ENCODE results near the gene KY.
A peak's percentile ranks its signal among the peaks of the same experiment; 100 is the strongest.

KY gene

DNA sequence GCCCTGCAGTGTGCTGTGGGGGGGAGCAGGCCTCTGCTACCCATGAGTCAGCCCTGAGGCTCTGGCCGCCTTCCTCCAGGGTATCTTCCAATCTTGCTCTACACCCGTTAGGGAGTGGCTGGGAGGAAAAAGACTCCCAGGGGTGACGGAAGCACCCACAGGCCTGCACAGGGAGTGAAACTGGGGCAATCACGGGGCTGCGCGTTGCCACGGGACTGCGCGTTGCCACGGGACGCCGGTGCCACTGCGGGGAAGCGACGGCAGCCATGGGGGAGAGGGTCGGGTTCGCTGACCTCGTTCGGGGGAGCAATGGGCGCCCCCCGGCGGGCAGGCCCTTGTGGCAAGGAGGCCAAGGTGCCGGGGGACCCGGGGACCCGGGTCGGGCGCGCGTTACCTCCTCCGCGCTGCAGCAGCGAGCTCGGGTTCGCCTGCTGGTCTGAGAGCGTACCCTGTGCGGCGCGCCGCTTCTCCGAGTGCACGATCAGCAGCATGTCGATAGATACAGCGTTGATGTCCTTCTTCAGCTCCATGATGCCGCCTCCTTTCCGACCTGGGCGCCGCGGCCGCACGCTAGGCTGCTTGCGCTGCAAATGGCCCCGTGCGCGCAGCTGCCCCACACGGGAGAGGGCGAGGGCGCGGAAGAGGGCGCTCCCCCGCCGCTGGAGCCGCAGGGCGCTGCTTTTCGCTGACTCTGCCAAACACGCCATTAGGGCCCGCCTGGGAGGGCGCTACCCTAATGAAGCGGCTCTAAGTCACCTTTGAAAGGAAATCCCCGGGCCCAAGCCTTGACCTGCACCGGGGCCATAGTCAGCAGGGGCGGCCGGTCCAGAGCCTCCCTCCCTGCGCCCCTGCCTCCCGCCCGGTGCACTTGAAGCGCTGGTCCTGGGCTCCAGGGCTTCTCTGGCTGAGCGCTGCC, at the start of gene KY:
Gene KY (minus strand): TSS at position 592 of the 916 bp plus-strand sequence. CDS start 62 bp downstream, at position 530.
- DNase-seq: peak in 1 of 2 experiments; percentile 16

DNA sequence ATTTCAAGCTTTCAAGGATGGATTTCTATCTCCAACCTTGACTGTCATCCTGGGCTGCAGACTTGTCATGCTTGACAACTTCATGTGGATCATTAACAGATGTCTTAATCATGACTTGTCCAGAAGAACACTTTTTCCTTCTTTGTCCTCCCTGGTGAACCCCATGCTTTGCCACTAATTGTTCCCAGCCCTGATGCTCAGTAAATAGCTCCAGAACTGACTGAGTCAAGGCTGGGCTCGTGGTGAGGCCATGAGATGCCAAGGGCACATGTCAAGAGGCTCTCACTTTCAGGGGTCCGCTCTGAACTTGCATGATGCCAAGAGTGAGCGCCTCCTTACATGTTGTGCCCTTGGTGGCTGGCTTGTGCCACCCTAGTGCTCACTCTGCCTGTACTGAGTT, 48.9 kb upstream of the KY start:
- no peak for DNase-seq

- no peak for DNase-seq
Measured at GRCh38 chr3:134699141-134699711, 48.4 kb upstream of the KY start.

DNA sequence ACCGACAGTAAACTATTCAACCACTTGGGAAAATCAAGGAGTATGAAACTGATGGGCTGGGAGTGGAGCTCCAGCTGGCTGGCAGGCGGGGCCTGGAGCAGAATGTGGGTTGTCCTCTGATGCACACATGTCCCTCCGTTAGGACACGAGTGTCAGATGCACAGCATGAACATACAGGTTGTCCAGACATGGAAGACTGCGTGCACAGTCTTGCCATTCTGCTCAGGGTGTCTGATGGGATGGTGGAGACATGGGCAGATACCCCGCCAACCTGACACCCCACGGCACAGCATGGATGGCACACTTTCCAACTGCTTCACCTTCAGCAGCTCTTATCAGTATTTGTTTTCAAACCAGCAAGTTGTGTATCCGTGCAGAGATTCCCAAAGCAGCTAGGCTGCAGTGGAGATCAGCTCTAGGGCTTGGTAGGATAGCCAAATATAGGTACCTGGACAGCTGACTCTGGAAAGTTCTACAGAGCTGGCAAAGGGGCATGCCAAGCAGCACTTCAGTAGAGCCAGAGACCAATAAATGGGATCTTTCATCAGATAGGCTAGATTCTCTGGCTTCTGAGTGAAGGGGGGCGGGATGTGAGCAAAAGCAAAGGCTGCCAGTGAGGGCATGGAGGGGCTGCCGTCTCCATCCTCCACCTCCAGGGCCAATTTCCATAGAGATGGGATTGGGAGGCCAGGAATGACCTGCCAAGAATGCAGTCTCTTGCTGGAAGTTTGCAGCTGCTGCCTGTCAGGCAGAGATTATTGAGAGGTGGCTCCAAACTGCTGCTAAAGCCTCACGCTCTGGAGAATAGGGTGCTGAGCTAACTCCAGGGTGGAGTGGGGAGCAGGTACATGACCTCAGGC, 47.2 kb upstream of the KY start:
- no peak for DNase-seq

DNA sequence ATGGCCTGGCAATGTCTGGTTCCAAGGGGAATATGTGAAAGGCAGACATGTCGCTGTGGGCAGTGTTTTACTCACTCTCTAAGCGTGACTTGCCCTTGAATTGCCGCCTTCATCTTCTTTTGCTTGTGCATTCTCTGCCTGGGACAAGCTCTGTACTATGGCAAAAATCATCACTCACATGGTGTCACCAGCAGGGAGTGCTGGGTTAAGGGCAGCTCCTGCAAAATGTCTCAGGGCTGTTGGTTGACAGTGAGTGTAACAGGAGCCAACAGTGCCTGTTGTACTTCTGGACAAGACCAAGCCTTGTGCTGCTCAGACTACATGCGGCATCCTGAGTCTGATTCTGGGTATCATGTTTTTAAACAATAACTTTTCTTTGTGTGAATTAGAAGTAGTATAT, 45.3 kb upstream of the KY start:
- no peak for DNase-seq

DNA sequence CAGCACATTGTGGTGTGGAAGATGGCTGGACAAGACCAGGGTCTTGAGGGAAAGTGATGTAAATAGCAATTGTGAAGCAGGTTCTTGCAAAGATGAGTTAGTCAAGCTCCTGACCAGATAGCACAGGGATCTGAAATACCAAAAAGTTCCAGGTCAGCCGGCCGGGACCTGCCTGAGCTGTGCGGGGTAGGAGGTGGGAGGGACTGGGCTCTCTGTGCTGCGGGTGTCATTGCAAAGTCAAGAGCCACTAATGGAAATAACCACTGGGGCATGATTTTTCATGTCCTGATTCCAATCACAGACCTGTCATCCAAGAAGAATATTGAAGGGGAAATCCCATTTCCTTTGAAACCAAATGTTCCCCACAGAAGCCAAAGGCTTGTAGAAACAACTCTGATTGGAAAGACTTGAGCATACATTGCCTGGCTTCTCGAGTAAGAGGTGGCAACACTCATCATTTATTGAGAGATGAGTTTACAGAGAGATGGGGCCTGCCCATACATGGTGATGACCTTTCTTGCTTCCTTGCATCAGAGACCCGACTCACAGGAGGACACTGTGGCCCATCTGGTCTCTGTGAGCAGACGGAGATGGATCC, 44.2 kb upstream of the KY start:
- no peak for DNase-seq

DNA sequence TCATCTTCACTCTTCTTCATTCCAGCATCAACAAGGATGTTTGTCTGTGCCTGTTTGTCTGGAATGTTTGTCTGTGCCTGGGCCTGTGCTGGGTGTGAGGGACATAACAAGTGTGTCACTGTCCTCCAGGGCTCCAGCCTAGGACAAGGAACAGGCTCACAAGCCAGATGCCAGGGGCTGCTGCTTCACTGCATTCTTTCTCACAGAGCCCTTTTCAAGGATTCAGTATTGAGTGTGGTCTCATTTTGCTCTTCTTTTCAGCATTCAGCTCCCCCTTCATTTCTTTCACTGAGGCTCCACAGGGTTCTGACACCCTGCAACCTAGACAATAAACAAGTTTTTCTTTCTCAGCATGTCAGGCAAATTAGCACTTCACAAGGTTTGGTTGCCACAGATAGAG, 43.6 kb upstream of the KY start:
- no peak for DNase-seq

DNA sequence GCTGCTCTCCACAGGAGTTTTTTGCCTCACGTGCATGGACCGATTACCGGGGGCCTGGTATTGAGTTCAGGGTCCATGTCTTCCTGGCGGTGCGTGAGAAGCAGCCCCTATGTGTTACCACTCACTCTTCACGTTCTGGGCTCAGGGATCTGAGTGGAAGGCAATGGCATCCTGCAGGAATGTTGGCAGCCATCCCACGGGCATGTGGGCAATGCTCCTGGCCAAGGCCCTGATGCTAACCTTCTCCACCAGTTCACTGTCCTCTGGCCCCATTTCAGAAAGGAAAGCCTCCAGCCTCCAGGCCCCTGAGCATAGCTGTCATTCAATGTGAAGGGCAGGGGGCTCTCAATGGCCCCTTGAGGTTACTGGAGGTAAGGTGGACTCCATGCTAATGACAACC, 43.0 kb upstream of the KY start:
- no peak for DNase-seq

DNA sequence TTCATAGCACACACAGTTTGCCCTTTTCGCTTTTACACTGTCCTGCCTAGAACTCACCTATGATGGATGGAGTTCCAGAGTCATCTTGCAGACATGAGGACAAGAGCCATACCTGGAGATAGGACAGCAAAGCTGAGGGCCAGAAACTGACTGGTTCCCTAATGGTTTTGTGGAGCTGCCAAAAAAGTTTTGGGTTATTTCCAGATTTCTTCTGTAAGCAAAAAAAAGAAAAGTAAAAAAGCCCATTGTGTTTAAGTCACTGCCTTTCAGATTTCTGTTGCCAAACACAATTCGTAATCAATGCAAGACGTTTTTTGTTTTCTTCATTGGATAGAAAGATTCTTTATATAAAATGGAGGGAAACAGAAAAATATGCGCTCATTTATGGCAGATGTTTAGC, 42.4 kb upstream of the KY start:
- no peak for DNase-seq

GRCh38 chr3:134690226-134690625, 39.4 kb upstream of the KY start:
- no peak for DNase-seq

- DNase-seq: no peak
Measured at GRCh38 chr3:134687642-134688041, 36.8 kb upstream of the KY start.

DNA sequence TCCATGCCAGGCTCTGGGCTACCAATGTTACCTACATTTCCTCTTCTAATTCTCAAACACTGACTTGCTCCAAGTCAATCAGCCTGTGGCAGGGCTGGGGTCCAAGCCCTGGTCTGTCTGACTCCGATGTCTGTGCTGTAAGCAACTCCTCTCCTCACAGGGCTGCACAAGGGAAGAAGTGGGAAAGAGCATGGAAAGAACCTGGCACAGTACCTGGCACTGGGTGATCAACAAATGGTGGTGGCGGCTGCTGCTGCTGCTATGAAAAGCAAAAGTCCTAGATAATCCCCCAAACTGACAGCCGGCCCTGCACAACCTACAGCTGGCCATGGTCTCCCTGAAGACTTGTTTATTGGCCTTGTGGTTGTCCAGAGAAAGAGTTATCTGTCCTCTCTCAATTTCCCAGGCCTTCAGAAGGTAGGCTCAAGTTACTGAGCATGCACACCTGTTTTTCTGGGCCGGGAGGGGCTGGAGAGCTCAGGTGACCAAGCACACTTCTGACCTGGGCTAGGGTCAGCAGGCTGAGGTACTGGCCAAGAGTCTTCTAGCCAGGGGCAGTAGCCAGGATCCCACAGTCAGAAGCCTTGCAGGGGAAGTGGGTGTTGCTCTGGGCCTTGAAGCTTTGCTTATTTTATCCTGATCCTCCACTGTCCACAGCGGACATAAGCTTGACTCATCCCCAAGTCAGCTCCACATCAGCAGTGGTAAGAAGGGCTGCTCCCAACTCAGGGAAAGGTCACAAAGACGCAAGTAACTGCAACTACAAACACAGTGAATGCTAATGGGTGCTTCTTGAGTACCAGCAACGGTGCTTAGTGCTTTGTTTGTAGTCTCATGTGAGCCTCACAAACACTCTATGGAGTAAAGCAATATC, 35.3 kb upstream of the KY start:
- no peak for DNase-seq

DNA sequence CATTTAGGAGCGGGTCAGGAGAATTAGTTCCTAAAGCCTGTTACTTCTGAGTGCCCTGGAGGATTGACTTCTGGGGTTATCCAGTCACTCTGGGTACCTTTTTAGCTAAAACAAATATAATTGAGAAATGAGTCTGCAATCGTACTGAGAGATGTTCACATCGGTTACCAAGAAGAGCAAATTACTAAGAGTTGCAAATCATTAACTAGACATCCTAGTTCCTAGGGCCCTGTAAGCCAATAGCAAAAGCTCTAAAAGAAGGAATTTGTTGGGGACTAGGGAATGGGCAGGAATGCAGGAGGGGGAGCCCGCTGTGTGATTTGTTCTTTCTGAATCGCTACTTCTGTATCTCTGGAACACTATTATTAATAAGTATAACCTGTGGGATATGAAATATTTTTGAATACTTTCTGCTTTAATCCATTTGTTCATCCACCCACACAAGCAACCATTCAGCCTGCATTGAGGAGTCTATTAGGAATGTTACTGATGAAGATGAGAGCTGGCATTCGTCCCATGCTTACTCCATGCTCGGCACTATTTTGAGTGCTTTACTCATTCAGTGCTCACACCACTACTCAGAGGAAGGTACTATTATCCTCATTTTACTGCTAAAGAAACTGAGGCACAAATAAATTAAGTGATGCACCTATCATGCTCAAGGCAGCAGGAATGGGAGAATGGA, 31.5 kb upstream of the KY start:
- DNase-seq: no peak

- no peak for DNase-seq
Measured at GRCh38 chr3:134681522-134681900, 30.7 kb upstream of the KY start.

- DNase-seq: no peak
Measured at GRCh38 chr3:134680796-134681521, 30.1 kb upstream of the KY start.

GRCh38 chr3:134677987-134678308, 27.1 kb upstream of the KY start:
- no peak for DNase-seq

DNA sequence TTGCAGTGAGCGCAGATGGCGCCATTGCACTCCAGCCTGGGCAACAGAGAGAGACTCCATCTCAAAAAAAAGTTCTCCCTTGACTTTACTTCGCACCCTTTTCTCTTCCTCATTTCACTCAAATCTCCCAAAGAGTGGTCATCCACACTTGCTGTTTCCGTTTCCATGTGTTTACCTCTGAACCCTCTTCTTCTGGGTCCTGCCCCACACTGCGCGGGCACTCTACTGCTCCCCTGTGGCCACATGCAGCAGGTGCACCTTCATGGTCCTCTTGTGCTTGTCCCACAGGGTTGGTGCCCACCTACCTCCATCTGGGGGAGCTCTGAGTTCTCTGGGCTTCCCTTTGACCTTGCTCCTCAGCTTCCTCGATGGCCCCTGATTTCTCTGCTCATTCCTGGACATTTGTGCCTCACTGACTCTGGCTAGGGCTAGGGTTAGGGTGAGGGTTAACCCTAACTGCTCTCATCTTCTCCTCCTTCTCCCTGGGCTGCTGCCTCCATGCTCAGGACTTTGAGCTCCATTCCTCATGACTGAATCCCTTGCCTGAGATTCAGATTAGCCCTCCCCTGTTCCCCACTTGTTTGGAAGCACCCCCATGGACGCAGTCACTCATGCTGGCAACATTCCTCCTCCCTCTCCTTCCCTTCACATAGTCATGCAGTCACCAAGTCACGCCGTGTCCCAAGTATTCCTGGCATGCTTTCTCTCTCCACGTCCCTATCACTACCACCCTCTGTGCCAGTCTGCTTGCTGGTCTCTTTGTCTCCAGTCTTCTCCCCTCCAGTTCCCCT, 26.6 kb upstream of the KY start:
- no peak for DNase-seq

DNA sequence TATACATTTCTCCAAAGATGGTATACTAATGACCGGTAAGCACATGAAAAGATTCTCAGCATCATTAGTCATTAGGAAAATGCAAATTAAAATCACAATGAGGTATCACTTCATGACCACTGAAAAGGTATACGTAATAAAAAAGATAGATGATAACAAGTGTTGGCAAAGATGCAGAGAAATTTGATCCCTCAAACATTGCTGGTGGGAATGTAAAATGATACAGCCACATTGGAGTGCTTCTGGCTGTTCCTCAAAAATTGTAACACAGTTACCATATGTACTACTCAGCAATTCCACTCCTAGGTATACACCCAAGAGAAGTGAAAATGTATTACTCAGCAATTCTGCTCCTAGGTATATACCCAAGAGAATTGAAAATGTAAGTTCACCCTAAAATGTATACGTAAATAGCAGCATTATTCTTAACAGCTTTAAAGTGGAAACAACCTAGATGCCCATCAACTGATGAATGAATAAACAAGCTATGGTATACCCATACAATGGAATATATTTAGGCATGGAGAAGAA, 25.0 kb upstream of the KY start:
- DNase-seq: no peak

DNA sequence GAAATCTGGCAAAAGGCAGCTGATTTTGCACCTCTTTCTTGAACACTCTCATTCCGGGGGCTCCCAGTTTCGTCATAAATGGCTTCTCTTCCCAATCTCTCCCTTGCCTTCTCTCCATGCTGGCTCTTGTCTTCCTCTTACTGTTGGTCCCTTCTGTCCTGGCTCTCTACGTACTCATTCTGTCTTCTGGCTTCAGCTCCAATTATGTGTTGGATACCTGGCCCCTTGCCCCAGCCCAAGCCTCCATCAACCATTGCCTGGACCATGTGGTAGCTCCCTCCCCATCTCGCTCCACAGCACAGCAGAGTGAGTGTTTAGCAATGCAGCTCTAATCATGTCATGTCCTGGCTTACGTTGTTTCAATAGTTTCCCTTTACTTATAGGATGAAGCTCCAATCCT, 21.7 kb upstream of the KY start:
- no peak for DNase-seq

GRCh38 chr3:134667956-134668355, 17.1 kb upstream of the KY start:
- DNase-seq: no peak

Measured in NCI-H187 (cell line).